HepG2 (cell line): Measurements from ENCODE around the gene CBFA2T2. TPM values are rescaled to one million over a fixed set of nuclear protein-coding genes. Genes with fewer than 3 reads are reported as not detected.

ENCODE experiments used
- ERF ChIP-seq: IDR thresholded peaks from 2 replicates; pipeline ENCODE4 v1.6.1; 2018; ENCODE audit warnings: missing biosample characterization, missing genetic modification reagents
- ETV6 ChIP-seq: sonication (generic); formaldehyde crosslinking; conservative IDR thresholded peaks from 2 replicates; pipeline ENCODE4 v1.4.0; 2020; ENCODE audit warnings: missing genetic modification reagents
- FOXO1 ChIP-seq: sonication (generic); formaldehyde crosslinking; IDR thresholded peaks from 2 replicates; pipeline ENCODE4 v1.4.0; 2020; ENCODE audit warnings: missing genetic modification reagents
- HOXA3 ChIP-seq: sonication (generic); formaldehyde crosslinking; IDR thresholded peaks from 2 replicates; pipeline ENCODE4 v1.5.0; 2020; ENCODE audit warnings: missing genetic modification reagents
- KAT7 ChIP-seq: IDR thresholded peaks from 2 replicates; pipeline ENCODE4 v1.6.1; 2018; ENCODE audit warnings: borderline replicate concordance, missing compliant biosample characterization
- MXD4 ChIP-seq: IDR thresholded peaks from 2 replicates; pipeline ENCODE4 v1.6.1; 2016; ENCODE audit warnings: mild to moderate bottlenecking, missing biosample characterization, missing genetic modification reagents
- RAD21 ChIP-seq: fragments of 450-650 bp; formaldehyde crosslinking; IDR thresholded peaks from 2 replicates; pipeline ENCODE4 v1.5.0; 2020; ENCODE audit warnings: mild to moderate bottlenecking
- RFX5 ChIP-seq: IDR thresholded peaks from 2 replicates; pipeline ENCODE4 v1.6.1; 2011; ENCODE audit warnings: low read depth, low read length, improper control_type of control experiment
- RFXAP ChIP-seq: sonication (generic); formaldehyde crosslinking; IDR thresholded peaks from 2 replicates; pipeline ENCODE4 v1.4.0; 2020; ENCODE audit warnings: missing genetic modification reagents, borderline replicate concordance
- RXRA ChIP-seq: sonication (generic); formaldehyde crosslinking; IDR thresholded peaks from 2 replicates; pipeline ENCODE4 v1.5.1; 2020; ENCODE audit warnings: missing genetic modification reagents
- SAP130 ChIP-seq: IDR thresholded peaks from 2 replicates; pipeline ENCODE4 v1.6.1; 2016; ENCODE audit warnings: low read depth
- SMAD3 ChIP-seq: sonication (generic); formaldehyde crosslinking; IDR thresholded peaks from 2 replicates; pipeline ENCODE4 v1.4.0; 2020; ENCODE audit warnings: missing genetic modification reagents
- SPEN ChIP-seq: sonication (generic); formaldehyde crosslinking; IDR thresholded peaks from 2 replicates; pipeline ENCODE4 v1.5.1; 2020; ENCODE audit warnings: low read depth, mild to moderate bottlenecking, missing genetic modification reagents
- TEAD3 ChIP-seq: optimal IDR thresholded peaks from 2 replicates; pipeline ENCODE3; 2016; ENCODE audit warnings: borderline replicate concordance
- TSC22D2 ChIP-seq: sonication (generic); formaldehyde crosslinking; IDR thresholded peaks from 2 replicates; pipeline ENCODE4 v1.5.1; 2020; ENCODE audit warnings: missing genetic modification reagents, mild to moderate bottlenecking, borderline replicate concordance
- ZNF124 ChIP-seq: sonication (generic); formaldehyde crosslinking; IDR thresholded peaks from 2 replicates; pipeline ENCODE4 v1.4.0; 2020; ENCODE audit warnings: missing genetic modification reagents
- ZNF205 ChIP-seq: IDR thresholded peaks from 2 replicates; pipeline ENCODE4 v1.6.1; 2018; ENCODE audit warnings: missing biosample characterization, missing genetic modification reagents
- ZNF274 ChIP-seq: sonication (generic); formaldehyde crosslinking; IDR thresholded peaks from 2 replicates; pipeline ENCODE4 v1.5.1; 2020; ENCODE audit warnings: mild to moderate bottlenecking, missing genetic modification reagents
- ZNF331 ChIP-seq: sonication (generic); formaldehyde crosslinking; IDR thresholded peaks from 2 replicates; pipeline ENCODE4 v1.4.0; 2020; ENCODE audit warnings: missing genetic modification reagents
- polyA plus RNA-seq, 8 experiments: library from polyadenylated mRNA; depleted of rRNA in 3 of 8; stranded (reverse) in 7 of 8; unstranded in 1 of 8; fragments of >200 nt; fragmentation: Illumina TruSeq in 4 of 8; extraction: Trizol in 4 of 8; gene quantifications; 2 replicates each; pipeline versions ENCODE4 v1.2.1 to v1.2.3, GENCODE V29; 2011 to 2016; ENCODE audit warnings: low read depth in 4 of 8, missing spikeins in 1 of 8, mixed read lengths in 1 of 8; ENCODE audit not compliant: insufficient read depth in 1 of 8
- total RNA-seq, 5 experiments: library from RNA; depleted of rRNA; stranded (reverse); fragments of >200 nt; fragmentation: Illumina TruSeq; extraction: Trizol; gene quantifications; 2 replicates each; pipeline ENCODE4 v1.2.3, GENCODE V29; 2016; ENCODE audit warnings: low read depth in 1 of 5
- TF ChIP-seq, protein P1 (sequence below): sonication (generic); formaldehyde crosslinking; IDR thresholded peaks from 2 replicates; pipeline ENCODE4 v1.4.0; 2020; ENCODE audit warnings: missing genetic modification reagents, borderline replicate concordance
- TF ChIP-seq, protein P2 (sequence below): sonication (generic); formaldehyde crosslinking; conservative IDR thresholded peaks from 2 replicates; pipeline ENCODE4 v1.5.0; 2020; ENCODE audit warnings: missing genetic modification reagents
- TF ChIP-seq, protein P3 (sequence below): sonication (generic); formaldehyde crosslinking; IDR thresholded peaks from 2 replicates; pipeline ENCODE4 v1.5.1; 2020; ENCODE audit warnings: mild to moderate bottlenecking, moderate library complexity, missing genetic modification reagents
- TF ChIP-seq, protein P4 (sequence below): IDR thresholded peaks from 2 replicates; pipeline ENCODE4 v1.6.1; 2018; ENCODE audit warnings: missing genetic modification reagents

The CBFA2T2 gene
- total and polyA plus RNA-seq, 2 of the 13 experiments (the other 11 are each of a cell fraction or from before 2014, with no cell fraction given), result 6.3 to 21.2 TPM

DNA sequence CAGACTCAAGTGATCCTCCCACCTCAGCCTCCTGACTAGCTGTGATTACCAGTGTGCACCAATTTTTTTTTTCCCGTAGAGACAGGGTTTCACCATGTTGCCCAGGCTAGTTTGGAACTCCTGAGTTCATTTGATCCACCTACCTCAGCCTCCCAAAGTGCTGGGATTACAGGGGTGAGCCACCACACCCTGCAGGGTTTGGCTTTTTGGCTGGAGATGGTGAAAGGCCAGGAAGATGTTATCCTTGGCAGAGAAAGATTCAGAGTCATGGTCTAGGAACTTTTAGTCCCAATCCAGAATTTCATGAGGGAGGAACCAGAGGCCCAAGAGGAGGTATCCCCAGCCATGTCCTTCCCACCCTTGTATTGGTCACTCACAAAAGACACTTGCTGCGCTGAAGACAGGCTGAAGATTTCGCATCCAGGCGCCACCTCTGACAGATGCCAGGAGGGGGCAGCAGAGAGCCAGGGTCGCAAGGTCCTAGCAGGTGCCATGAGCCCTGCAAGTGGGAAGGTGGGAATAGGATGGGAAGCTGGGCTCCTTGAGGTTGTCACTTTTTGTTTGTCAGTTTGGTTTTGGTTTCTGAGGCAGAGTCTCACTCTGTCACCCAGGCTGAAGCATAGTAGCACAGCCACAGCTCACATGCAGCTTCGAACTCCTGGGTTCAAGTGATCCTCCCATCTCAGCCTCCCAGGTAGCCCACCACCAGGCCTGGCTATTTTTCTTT lies 32.8 kb upstream of the CBFA2T2 start (continued):
- 0 out of 2 replicates have a peak, but pooled peaks have one; percentile 47 for TF ChIP-seq MXD4 (CRISPR knock-in tag)
- TF ChIP-seq HOXA3 (CRISPR knock-in tag), result peak; percentile 51; the same call in 1 of the 2 replicates
- peak; percentile 92 for TF ChIP-seq ERF (CRISPR knock-in tag)
- peak; percentile 67; the same call in 1 of the 2 replicates for TF ChIP-seq SMAD3 (CRISPR knock-in tag)
- 0 out of 2 replicates have a peak, but pooled peaks have one; percentile 36 for TF ChIP-seq RFXAP (CRISPR knock-in tag)
- peak; percentile 61 for TF ChIP-seq RXRA (CRISPR knock-in tag)
- 0 out of 2 replicates have a peak, but pooled peaks have one; percentile 19 for TF ChIP-seq RFX5
- TF ChIP-seq, protein P1, sequence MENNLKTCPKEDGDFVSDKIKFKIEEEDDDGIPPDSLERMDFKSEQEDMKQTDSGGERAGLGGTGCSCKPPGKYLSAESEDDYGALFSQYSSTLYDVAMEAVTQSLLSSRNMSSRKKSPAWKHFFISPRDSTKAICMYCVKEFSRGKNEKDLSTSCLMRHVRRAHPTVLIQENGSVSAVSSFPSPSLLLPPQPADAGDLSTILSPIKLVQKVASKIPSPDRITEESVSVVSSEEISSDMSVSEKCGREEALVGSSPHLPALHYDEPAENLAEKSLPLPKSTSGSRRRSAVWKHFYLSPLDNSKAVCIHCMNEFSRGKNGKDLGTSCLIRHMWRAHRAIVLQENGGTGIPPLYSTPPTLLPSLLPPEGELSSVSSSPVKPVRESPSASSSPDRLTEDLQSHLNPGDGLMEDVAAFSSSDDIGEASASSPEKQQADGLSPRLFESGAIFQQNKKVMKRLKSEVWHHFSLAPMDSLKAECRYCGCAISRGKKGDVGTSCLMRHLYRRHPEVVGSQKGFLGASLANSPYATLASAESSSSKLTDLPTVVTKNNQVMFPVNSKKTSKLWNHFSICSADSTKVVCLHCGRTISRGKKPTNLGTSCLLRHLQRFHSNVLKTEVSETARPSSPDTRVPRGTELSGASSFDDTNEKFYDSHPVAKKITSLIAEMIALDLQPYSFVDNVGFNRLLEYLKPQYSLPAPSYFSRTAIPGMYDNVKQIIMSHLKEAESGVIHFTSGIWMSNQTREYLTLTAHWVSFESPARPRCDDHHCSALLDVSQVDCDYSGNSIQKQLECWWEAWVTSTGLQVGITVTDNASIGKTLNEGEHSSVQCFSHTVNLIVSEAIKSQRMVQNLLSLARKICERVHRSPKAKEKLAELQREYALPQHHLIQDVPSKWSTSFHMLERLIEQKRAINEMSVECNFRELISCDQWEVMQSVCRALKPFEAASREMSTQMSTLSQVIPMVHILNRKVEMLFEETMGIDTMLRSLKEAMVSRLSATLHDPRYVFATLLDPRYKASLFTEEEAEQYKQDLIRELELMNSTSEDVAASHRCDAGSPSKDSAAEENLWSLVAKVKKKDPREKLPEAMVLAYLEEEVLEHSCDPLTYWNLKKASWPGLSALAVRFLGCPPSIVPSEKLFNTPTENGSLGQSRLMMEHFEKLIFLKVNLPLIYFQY (CRISPR knock-in tag), result peak; percentile 62; the same call in 1 of the 2 replicates
- TF ChIP-seq SPEN (CRISPR knock-in tag), result peak; percentile 70; the same call in 1 of the 2 replicates
- TF ChIP-seq, protein P2, sequence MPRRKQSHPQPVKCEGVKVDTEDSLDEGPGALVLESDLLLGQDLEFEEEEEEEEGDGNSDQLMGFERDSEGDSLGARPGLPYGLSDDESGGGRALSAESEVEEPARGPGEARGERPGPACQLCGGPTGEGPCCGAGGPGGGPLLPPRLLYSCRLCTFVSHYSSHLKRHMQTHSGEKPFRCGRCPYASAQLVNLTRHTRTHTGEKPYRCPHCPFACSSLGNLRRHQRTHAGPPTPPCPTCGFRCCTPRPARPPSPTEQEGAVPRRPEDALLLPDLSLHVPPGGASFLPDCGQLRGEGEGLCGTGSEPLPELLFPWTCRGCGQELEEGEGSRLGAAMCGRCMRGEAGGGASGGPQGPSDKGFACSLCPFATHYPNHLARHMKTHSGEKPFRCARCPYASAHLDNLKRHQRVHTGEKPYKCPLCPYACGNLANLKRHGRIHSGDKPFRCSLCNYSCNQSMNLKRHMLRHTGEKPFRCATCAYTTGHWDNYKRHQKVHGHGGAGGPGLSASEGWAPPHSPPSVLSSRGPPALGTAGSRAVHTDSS (CRISPR knock-in tag), result peak; percentile 37; the same call in 1 of the 2 replicates
- 0 out of 2 replicates have a peak, but pooled peaks have one; percentile 47 for TF ChIP-seq ETV6 (CRISPR knock-in tag)
- TF ChIP-seq FOXO1 (CRISPR knock-in tag), result peak; percentile 78
- peak; percentile 48; the same call in 1 of the 2 replicates for TF ChIP-seq KAT7 (CRISPR knock-in tag)
- TF ChIP-seq, protein P3, sequence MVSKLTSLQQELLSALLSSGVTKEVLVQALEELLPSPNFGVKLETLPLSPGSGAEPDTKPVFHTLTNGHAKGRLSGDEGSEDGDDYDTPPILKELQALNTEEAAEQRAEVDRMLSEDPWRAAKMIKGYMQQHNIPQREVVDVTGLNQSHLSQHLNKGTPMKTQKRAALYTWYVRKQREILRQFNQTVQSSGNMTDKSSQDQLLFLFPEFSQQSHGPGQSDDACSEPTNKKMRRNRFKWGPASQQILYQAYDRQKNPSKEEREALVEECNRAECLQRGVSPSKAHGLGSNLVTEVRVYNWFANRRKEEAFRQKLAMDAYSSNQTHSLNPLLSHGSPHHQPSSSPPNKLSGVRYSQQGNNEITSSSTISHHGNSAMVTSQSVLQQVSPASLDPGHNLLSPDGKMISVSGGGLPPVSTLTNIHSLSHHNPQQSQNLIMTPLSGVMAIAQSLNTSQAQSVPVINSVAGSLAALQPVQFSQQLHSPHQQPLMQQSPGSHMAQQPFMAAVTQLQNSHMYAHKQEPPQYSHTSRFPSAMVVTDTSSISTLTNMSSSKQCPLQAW, result peak; percentile 68; the same call in 1 of the 2 replicates
- peak; percentile 98 for TF ChIP-seq RAD21 (CRISPR knock-in tag)
- peak; percentile 90 for TF ChIP-seq ZNF331 (CRISPR knock-in tag)
- TF ChIP-seq ZNF274 (CRISPR knock-in tag), result 0 out of 2 replicates have a peak, but pooled peaks have one; percentile 71
- peak; percentile 92; the same call in 1 of the 2 replicates for TF ChIP-seq TSC22D2 (CRISPR knock-in tag)
- TF ChIP-seq, protein P4, sequence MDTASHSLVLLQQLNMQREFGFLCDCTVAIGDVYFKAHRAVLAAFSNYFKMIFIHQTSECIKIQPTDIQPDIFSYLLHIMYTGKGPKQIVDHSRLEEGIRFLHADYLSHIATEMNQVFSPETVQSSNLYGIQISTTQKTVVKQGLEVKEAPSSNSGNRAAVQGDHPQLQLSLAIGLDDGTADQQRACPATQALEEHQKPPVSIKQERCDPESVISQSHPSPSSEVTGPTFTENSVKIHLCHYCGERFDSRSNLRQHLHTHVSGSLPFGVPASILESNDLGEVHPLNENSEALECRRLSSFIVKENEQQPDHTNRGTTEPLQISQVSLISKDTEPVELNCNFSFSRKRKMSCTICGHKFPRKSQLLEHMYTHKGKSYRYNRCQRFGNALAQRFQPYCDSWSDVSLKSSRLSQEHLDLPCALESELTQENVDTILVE (CRISPR knock-in tag), result peak; percentile 82
- TF ChIP-seq TEAD3 (CRISPR knock-in tag), result peak; percentile 86
- TF ChIP-seq SAP130 (CRISPR knock-in tag), result peak; percentile 62; the same call in 1 of the 2 replicates
- 0 out of 2 replicates have a peak, but pooled peaks have one; percentile 66 for TF ChIP-seq ZNF205 (CRISPR knock-in tag)
- TF ChIP-seq ZNF124 (CRISPR knock-in tag), result peak; percentile 59; the same call in 1 of the 2 replicates
